Breast epithelium (tissue), 4 donors: Measurements from ENCODE around the gene ZNF497. TPM values are rescaled to one million over a fixed set of nuclear protein-coding genes. Genes with fewer than 3 reads are reported as not detected.
A peak's percentile ranks its signal among the peaks of the same experiment; 100 is the strongest.
"Not testable (repeated sequence)": the region's sequence is repeated elsewhere in the genome, so short reads cannot be mapped to it uniquely, and the experiment has no call there.

Experiments used
- DNase-seq, 2 donors: peaks; one replicate each; pipeline ENCODE4 v3.0.0-alpha.2; 2019; ENCODE audit warnings: low spot score in 2 of 2
- H3K27ac ChIP-seq, 2 donors: fragments of 200-600 bp; sonication (generic) in 1 of 2; one replicate each; pipeline ENCODE4 v1.5.1; 2016 to 2019; ENCODE audit warnings: mild to moderate bottlenecking in 1 of 2
- H3K27me3 ChIP-seq, 2 donors: fragments of 200-600 bp; sonication (generic) in 1 of 2; one replicate each; pipeline versions ENCODE4 v1.5.1 to v1.6.0; 2017 to 2019; ENCODE audit warnings: control low read depth in 1 of 2, mild to moderate bottlenecking in 1 of 2
- H3K36me3 ChIP-seq: fragments of 200-600 bp; one replicate; pipeline ENCODE4 v1.5.1; 2019
- H3K4me1 ChIP-seq, 2 donors: fragments of 200-600 bp; sonication (generic); one replicate each; pipeline ENCODE4 v1.5.1; 2016 to 2019; ENCODE audit warnings: control low read depth in 1 of 2
- H3K4me3 ChIP-seq, 3 donors: fragments of 200-600 bp; sonication (generic); 1 replicate in 2 of 3; 2 replicates in 1 of 3; pipeline ENCODE4 v1.5.1; 2016 to 2019; ENCODE audit warnings: mild to moderate bottlenecking in 3 of 3, moderate library complexity in 2 of 3
- H3K9me3 ChIP-seq, 2 donors: fragments of 200-600 bp; sonication (generic) in 1 of 2; one replicate each; pipeline ENCODE4 v1.5.1; 2016 to 2019; ENCODE audit warnings: control low read depth in 1 of 2
- CTCF ChIP-seq, 3 donors: fragments of 450-650 bp; IDR thresholded peaks; one replicate each; pipeline ENCODE4 v1.5.1; 2016 to 2017; ENCODE audit warnings: antibody characterized with exemption in 3 of 3, mild to moderate bottlenecking in 3 of 3, moderate library complexity in 3 of 3
- POLR2A ChIP-seq: fragments of 450-650 bp; IDR thresholded peaks from one replicate; pipeline ENCODE4 v1.6.1; 2016; ENCODE audit warnings: antibody characterized with exemption, mild to moderate bottlenecking, moderate library complexity
- POLR2AphosphoS5 ChIP-seq, 3 donors: sonication (generic); formaldehyde crosslinking; IDR thresholded peaks; one replicate each; pipeline ENCODE4 v1.6.1; 2017; ENCODE audit warnings: antibody characterized with exemption in 3 of 3
- intact Hi-C: fragments of 100-400 bp; cut with DNase I; formaldehyde crosslinking; loops from one replicate; pipeline ENCODE4 v1.15.1; 2023; ENCODE audit warnings: low total_unique reads
- total RNA-seq, 3 donors: library from RNA; depleted of rRNA; stranded (reverse); fragments of >200 nt; gene quantifications; one replicate each; pipeline ENCODE4 v1.1.0, GENCODE V29; 2016

The ZNF497 gene
- total RNA-seq, 3 donors from 2014 or later: 0.80 to 5.3 (median 3.6) TPM

DNA sequence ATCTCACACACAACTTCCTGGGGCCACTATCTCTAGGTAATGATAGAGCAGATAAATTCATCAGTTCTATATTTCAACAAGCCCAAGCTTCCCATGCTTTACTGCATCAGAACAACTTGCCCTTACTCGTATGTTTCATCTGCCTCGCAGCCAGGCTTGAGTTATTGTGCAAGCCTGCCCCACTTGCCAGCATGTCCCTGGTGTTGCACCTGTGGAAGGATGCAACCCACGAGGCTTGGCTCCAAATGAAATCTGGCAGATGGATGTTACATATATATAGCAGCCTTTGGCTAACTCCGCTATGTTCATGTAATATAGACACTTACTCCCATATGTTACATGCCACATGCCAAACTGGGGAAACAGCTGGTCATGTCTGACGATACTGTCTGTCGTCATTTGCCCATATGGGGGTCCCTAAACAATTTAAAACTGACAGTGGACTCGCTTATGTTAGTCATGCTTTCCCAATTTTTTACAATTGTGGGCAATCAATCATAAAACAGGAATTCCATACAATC lies 51.1 kb downstream of the ZNF497 start:
- no peaks in the 10 kb centered on the region for H3K27me3 ChIP-seq
- no peak for DNase-seq
- intact Hi-C loops: no loop called here
- no peak overlapping the region for H3K4me3 ChIP-seq
- peaks cover 7% of the 10 kb centered on the region for H3K36me3 ChIP-seq
- no peaks in the 10 kb centered on the region for H3K9me3 ChIP-seq
- TF ChIP-seq CTCF (IDR thresholded peaks at IDR 0.05): no peak
- no peak for TF ChIP-seq POLR2A
- TF ChIP-seq POLR2AphosphoS5 (IDR thresholded peaks at IDR 0.05): no peak
- H3K27ac ChIP-seq: no peak overlapping the region
- peaks cover under 1 to 4% of the 10 kb centered on the region in 2 donors for H3K4me1 ChIP-seq

DNA sequence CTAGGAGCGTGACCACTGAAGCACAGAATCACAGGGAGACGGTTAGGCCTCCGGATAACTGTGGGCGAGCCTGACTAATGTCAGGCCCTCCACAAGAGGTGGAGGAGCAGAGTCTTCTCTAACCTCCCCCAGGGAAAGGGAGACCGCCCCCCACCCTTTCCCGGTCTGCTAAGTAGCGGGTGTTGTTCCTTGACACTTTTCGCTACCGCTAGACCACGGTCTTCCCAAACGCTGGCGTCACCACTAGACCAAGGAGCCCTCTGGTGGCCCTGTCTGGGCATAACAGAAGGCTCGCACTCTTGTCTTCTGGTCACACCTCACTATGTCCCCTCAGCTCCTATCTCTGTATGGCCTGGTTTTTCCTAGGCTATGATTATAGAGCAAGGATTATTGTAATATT lies 51.9 kb downstream of the ZNF497 start:
- H3K27me3 ChIP-seq, H3K4me1 ChIP-seq, H3K27ac ChIP-seq, H3K9me3 ChIP-seq, H3K36me3 ChIP-seq, H3K4me3 ChIP-seq, intact Hi-C loops: not testable (repeated sequence)
- DNase-seq: peak; percentile 25 to 66
- TF ChIP-seq CTCF (IDR thresholded peaks at IDR 0.05): peak in 2 of 3 donors; percentile 44 to 61

GRCh38 chr19:58307736-58308135 lies 54.8 kb downstream of the ZNF497 start:
- no peaks in the 10 kb centered on the region for H3K27me3 ChIP-seq
- intact Hi-C loops: no loop called here
- H3K4me3 ChIP-seq: no peak overlapping the region
- TF ChIP-seq CTCF (IDR thresholded peaks at IDR 0.05) (no peak), POLR2AphosphoS5 (IDR thresholded peaks at IDR 0.05) (no peak), POLR2A (no peak)
- H3K9me3 ChIP-seq: no peaks in the 10 kb centered on the region
- no peak for DNase-seq
- no peak overlapping the region for H3K27ac ChIP-seq
- H3K36me3 ChIP-seq: no peaks in the 10 kb centered on the region
- peaks cover 2 to 4% of the 10 kb centered on the region in 2 donors for H3K4me1 ChIP-seq

- DNase-seq: no peak
- no peak for TF ChIP-seq CTCF (IDR thresholded peaks at IDR 0.05)
- no peak for TF ChIP-seq POLR2AphosphoS5 (IDR thresholded peaks at IDR 0.05)
- Histone ChIP-seq H3K4me3 (peak overlapping the region; percentile 75 to 96 (median 78)), H3K9me3 (peaks cover 0 to 6% of the 10 kb centered on the region in 2 donors), H3K36me3 (no peaks in the 10 kb centered on the region), H3K4me1 (peaks cover 2 to 4% of the 10 kb centered on the region in 2 donors), H3K27me3 (no peaks in the 10 kb centered on the region), H3K27ac (peak overlapping the region; percentile 92 to 93)
- intact Hi-C loops: no loop called here
Measured at GRCh38 chr19:58305932-58306323, 56.6 kb downstream of the ZNF497 start.

GRCh38 chr19:58305065-58305931 lies 57.3 kb downstream of the ZNF497 start, which contains the start of gene ERVK3-1:
Gene ERVK3-1 (plus strand): TSS chr19:58305377. CDS start chr19:58312169, 6,792 bp downstream.
- Histone ChIP-seq H3K27ac (peak within 1 kb of the TSS; percentile 92 to 93), H3K36me3 (peaks cover 4% of the 10 kb centered on the region), H3K9me3 (peaks cover 0 to 7% of the 10 kb centered on the region in 2 donors), H3K4me1 (peaks cover 2 to 4% of the 10 kb centered on the region in 2 donors), H3K4me3 (peak within 1 kb of the TSS; percentile 75 to 96 (median 78)), H3K27me3 (no peaks in the 10 kb centered on the region)
- peak; percentile 93 to 95 for DNase-seq
- intact Hi-C loops: no loop called here
- TF ChIP-seq CTCF (IDR thresholded peaks at IDR 0.05): peak; percentile 43 to 64 (median 62)
- peak; percentile 95 to 99 (median 97) for TF ChIP-seq POLR2AphosphoS5 (IDR thresholded peaks at IDR 0.05)
- TF ChIP-seq POLR2A: peak; percentile 76
